Activated CD8-positive, alpha-beta T cell treated with anti-CD3 and anti-CD28 coated beads, Interleukin-2, amount 10 ng/mL, durations not matched to agents 7 days and 5 days (primary cell): ENCODE measurements around the gene COASY. TPM values are rescaled to one million over a fixed set of nuclear protein-coding genes. Genes with fewer than 3 reads are reported as not detected.

Source experiments
- ATAC-seq: fragments of 150-1000 bp; cut with Tn5 transposase; one replicate; pipeline ENCODE4 v1.10.0; 2021; ENCODE audit warnings: moderate library complexity
- CTCF ChIA-PET: fragments of 350-600 bp; sonication (Branson Sonifier 250); formaldehyde crosslinking; loops from one replicate; lab custom pipeline; 2021; ENCODE audit warnings: antibody characterized with exemption; lab: Charles Lee
- POLR2A ChIA-PET: fragments of 350-600 bp; sonication (Branson Sonifier 250); formaldehyde crosslinking; loops from one replicate; lab custom pipeline; 2021; ENCODE audit warnings: antibody characterized with exemption; lab: Charles Lee
- DNase-seq: peaks from one replicate; pipeline ENCODE4 v3.0.0-alpha.2; 2020
- H3K27ac Mint-ChIP-seq: one replicate; pipeline ENCODE4 v1.8.0; 2021; ENCODE audit warnings: mild to moderate bottlenecking, mixed read lengths
- H3K27me3 Mint-ChIP-seq: one replicate; pipeline ENCODE4 v1.8.0; 2021; ENCODE audit warnings: low read depth, mixed read lengths
- H3K36me3 Mint-ChIP-seq: one replicate; pipeline ENCODE4 v1.8.0; 2021; ENCODE audit warnings: low read depth, mixed read lengths
- H3K4me1 Mint-ChIP-seq: one replicate; pipeline ENCODE4 v1.8.0; 2021; ENCODE audit warnings: low read depth, mixed read lengths
- H3K4me3 Mint-ChIP-seq: one replicate; pipeline ENCODE4 v1.8.0; 2021; ENCODE audit warnings: mild to moderate bottlenecking, mixed read lengths
- H3K9me3 Mint-ChIP-seq: one replicate; pipeline ENCODE4 v1.8.0; 2022; ENCODE audit warnings: mixed read lengths; ENCODE audit not compliant: insufficient read depth
- total RNA-seq, 2 experiments: library from RNA; stranded (reverse); gene quantifications; one replicate each; pipeline ENCODE4 v1.2.3, GENCODE V29; 2021

The COASY gene
- total RNA-seq, 2 experiments from 2014 or later, result 54.8 to 62.1 TPM

DNA sequence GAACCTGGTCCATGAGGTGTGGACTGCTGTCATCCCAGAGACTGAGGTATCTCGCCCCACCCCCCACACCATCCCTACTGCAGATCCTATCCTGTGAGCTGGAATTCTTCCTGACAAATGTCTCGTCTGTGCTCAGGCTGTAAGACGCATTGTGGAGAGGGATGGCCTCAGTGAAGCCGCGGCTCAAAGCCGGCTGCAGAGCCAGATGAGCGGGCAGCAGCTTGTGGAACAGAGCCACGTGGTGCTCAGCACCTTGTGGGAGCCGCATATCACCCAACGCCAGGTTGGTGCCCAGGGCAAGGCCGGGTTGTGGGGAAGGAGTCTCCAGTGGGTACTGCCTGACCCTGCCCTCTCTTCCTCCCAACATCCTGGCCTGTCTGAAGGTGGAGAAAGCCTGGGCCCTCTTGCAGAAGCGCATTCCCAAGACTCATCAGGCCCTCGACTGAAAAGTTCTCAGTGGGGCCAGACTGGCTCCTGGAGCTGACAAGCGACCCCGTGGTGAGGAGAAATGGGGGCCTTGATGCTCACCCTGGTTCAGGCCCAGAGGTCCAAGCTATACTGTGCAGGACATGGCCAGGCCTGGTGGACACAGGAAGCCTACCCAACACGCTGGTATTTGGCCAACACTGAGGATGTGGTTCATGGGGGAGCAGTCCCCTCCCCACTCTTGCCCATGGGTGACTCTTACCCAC lies 3.7 kb downstream of the COASY start:
- ATAC-seq, result no peak
- peaks cover 64% of the 10 kb centered on the region for H3K4me1 Mint-ChIP-seq
- H3K4me3 Mint-ChIP-seq, result no peak overlapping the region

DNA sequence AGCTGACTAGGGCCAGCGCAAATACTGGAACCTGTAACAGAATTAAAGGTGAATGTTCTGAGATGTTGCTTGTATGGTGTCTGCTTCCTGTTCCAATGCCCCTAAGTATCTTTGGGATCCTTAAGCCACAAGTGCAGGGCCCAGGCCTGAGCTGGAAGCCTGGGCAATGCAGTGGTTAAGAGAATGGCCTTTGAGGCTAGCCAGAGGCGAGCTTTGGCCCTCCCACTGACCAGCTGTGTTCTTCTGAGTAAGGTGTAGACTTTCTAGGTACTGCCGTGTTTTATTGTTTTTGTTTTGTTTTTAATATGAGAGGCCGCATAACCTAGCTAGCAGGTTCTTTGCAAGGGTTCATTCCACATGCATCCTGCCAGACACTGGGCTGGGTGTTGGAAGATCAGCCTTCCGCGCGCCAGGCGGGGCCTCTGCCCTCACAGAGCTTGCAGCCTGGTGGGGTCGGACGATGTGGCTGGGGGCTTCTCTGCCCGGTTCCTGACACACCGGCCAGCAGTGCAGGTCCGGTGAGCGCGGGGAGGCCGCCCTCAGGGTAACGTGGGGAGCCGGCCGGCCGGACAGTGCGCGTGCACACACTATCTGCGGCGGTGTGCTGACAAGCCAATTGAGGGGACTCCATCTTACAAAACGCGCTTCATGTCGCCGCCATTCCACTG lies 4.4 kb downstream of the COASY start:
- Mint-ChIP-seq H3K36me3 (peaks cover 72% of the 10 kb centered on the region), H3K27me3 (no peaks in the 10 kb centered on the region), H3K27ac (peak overlapping the region; percentile 98), H3K9me3 (no peaks in the 10 kb centered on the region), H3K4me3 (peak overlapping the region; percentile 85), H3K4me1 (peaks cover 66% of the 10 kb centered on the region)
- ChIA-PET CTCF (interaction anchor here (1.9 to 6.0 kb wide), 2 partner anchors 11 to 117 kb away, joined by 5 to 57 read pairs; partner anchors contain the start of gene PSMC3IP), POLR2A (interaction anchor here (0.6 to 4.1 kb wide), 8 partner anchors 9 to 207 kb away, joined by 3 to 47 read pairs (median 3); partner anchors contain the start of genes PSMC3IP and RETREG3)
- ATAC-seq (no peak), DNase-seq (no peak)

More for the DNA sequence above, 3.7 kb downstream of the COASY start:
- peaks cover 65% of the 10 kb centered on the region for H3K36me3 Mint-ChIP-seq
- H3K9me3 Mint-ChIP-seq, result no peaks in the 10 kb centered on the region
- CTCF ChIA-PET, result interaction anchor here (6.0 kb wide), 1 partner anchor 12 kb away, joined by 57 read pairs; the partner anchor contains the start of gene PSMC3IP
- POLR2A ChIA-PET, result interaction anchor here (0.6 to 2.4 kb wide), 4 partner anchors 9 to 43 kb away, joined by 3 to 8 read pairs (median 3); partner anchors contain the start of gene RETREG3
- H3K27me3 Mint-ChIP-seq, result no peaks in the 10 kb centered on the region
- peak overlapping the region; percentile 98 for H3K27ac Mint-ChIP-seq
- no peak for DNase-seq

DNA sequence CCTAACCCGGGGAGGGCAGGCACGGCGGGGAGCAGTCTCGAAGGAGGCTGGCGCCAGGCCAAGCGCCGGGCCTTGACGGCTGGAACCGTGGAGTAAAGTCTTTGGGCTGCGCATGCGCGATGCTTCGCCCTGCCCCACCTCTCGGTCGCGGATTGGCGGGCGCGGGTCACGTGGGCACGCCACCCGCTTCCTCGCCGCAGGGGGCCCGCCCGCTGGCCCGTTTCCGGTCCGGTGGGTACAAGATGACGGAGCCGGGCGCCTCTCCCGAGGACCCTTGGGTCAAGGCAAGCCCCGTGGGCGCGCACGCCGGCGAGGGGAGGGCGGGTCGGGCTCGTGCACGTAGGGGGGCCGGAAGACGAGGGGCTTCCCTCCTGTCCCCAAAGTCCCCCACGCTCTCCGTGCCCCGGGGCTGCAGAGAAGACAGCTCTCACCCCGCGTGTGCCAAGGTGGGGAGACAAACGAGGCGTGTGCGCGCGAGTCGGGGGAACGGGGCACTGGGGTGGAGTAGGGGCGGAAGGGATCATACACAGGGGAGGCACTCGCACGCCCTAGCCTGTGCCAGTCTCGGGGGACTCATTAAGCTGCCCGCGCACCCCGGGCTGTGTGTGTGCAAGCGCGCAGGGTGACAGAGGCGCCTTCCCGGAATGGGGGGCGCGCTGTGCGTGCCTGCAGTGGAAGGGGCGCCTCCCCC lies 5.1 kb downstream of the COASY start, which contains the start of gene MLX:
TSS of gene MLX (plus strand) at position 218 of the 691 bp plus-strand sequence. CDS start at position 243, 25 bp downstream.
- Mint-ChIP-seq H3K4me1 (peaks cover 64% of the 10 kb centered on the region), H3K9me3 (no peaks in the 10 kb centered on the region), H3K27me3 (no peaks in the 10 kb centered on the region), H3K36me3 (peaks cover 79% of the 10 kb centered on the region), H3K4me3 (peak within 1 kb of the TSS; percentile 85), H3K27ac (peak within 1 kb of the TSS; percentile 98)
- POLR2A ChIA-PET, result interaction anchor here (0.6 to 4.1 kb wide), 10 partner anchors 10 to 794 kb away, joined by 3 to 47 read pairs (median 4); partner anchors contain the start of gene PSMC3IP
- DNase-seq (peak; percentile 93), ATAC-seq (peak; percentile 75)
- CTCF ChIA-PET, result interaction anchor here (0.7 to 6.0 kb wide), 8 partner anchors 10 to 196 kb away, joined by 3 to 57 read pairs (median 4); partner anchors contain the start of genes NAGLU, PSMC3IP, RETREG3 and TUBG1

DNA sequence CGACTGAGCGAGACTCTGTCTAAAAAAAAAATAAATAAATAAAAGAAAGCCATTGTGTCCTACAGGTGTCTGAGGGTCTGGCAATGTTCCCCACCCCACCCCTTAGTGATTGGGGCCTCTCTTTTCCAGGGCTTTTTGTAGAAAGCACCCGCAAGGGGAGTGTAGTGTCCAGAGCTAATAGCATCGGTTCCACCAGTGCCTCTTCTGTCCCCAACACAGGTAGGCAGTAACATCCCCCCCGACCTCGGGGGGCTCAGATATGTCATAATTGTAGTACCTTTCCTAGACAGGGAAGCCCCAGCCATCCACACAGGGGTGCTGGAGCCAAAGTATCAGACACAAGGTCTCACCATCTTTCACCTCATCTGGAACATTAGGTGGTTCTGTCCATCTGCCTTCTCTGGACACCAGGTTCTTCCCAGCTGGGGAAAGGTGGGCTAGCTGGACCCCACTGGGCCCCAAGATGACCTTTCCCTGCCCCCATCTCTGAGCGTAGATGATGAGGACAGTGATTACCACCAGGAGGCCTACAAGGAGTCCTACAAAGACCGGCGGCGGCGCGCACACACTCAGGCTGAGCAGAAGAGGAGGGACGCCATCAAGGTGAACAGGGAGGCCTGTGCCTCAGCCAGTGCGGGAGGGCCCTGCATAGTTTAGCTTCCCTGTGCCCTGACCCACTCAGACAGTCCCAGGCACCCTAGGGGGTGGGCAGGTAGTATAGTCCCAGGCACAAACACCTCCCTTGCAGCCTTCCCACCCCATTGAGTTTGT lies 6.6 kb downstream of the COASY start:
- peaks cover 63% of the 10 kb centered on the region for H3K4me1 Mint-ChIP-seq
- ChIA-PET POLR2A (interaction anchor here (0.8 to 4.1 kb wide), 3 partner anchors 9 to 38 kb away, joined by 4 to 47 read pairs (median 5); partner anchors contain the start of gene PSMC3IP), CTCF (interaction anchor here (1.2 to 6.0 kb wide), 4 partner anchors 9 to 115 kb away, joined by 3 to 57 read pairs (median 5); partner anchors contain the start of genes PSMC3IP, RETREG3 and TUBG1)
- H3K4me3 Mint-ChIP-seq, result peak overlapping the region; percentile 85
- peak overlapping the region; percentile 68 for H3K27ac Mint-ChIP-seq
- no peaks in the 10 kb centered on the region for H3K27me3 Mint-ChIP-seq
- DNase-seq, result no peak
- no peak for ATAC-seq
- H3K36me3 Mint-ChIP-seq, result peaks cover 83% of the 10 kb centered on the region
- H3K9me3 Mint-ChIP-seq, result no peaks in the 10 kb centered on the region

DNA sequence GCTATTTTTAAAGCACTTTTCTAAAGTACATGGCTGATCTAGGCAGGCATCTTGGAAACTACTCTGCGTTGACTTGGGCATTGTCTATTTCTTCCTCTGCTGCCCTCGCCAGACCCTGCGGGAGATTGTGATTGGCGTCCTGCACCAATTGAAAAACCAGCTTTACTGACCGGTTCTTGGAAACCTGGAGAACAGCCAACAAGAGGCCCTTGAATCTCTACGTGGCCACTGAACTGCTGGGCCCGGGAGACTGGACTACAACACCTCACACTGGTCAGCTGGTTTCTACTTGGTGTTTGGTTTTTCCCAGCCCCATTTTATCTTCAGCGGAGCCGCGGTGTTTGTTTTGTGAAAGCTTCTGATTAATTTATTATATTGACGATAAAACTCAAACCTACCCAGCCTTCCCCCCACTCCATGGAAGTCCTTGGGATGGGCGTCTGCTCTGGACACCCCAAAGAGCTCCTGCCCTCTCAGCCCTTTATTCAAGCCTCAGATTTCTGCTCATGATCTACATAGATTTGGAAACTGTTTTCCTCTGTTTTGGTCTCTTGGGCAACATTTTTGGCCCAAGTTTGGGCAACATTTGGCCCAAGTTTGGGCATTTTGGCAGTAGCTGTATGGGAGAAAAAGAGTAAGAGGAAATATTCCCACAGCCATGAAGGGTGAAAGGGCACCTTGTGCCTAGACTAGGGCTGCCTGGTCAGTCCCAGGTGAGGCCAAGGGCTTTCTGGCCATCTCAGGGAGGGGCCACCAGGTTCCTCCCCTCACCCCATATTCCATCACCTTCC lies 9.7 kb downstream of the COASY start:
- H3K27me3 Mint-ChIP-seq, result no peaks in the 10 kb centered on the region
- no peak overlapping the region for H3K27ac Mint-ChIP-seq
- POLR2A ChIA-PET, result interaction anchor here (0.7 to 1.3 kb wide), 2 partner anchors 30 to 253 kb away, joined by 3 read pairs; no protein-coding TSS in a partner anchor
- CTCF ChIA-PET, result interaction anchor here (1.0 kb wide), 1 partner anchor 44 kb away, joined by 3 read pairs; no protein-coding TSS in a partner anchor
- no peaks in the 10 kb centered on the region for H3K9me3 Mint-ChIP-seq
- no peak for DNase-seq
- H3K4me3 Mint-ChIP-seq, result no peak overlapping the region
- ATAC-seq, result no peak
- peaks cover 80% of the 10 kb centered on the region for H3K36me3 Mint-ChIP-seq
- H3K4me1 Mint-ChIP-seq, result peaks cover 69% of the 10 kb centered on the region

DNA sequence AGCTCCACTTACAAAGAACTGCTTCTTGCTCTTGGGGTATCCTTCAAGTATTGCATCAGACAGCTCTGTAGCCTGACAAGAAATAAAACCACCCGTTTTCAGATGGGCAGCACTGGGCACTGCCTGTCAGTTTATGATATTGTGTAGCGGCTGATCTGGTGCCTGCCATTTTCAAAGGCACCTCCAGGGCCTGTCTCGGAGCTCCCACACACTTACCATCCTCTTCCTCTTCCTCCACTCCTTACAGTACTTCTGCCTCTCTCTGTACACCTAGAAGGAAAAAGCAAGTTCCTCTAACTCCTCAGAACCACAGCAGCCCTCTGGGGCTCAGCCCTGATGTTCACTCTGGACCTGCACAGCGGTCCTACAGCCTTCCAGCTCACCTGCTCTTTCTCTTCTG lies 11.1 kb downstream of the COASY start:
- ChIA-PET POLR2A (no interaction called here), CTCF (no interaction called here)
- no peaks in the 10 kb centered on the region for H3K27me3 Mint-ChIP-seq
- H3K4me1 Mint-ChIP-seq, result peaks cover 65% of the 10 kb centered on the region
- peaks cover 82% of the 10 kb centered on the region for H3K36me3 Mint-ChIP-seq
- ATAC-seq (no peak), DNase-seq (no peak)
- no peak overlapping the region for H3K4me3 Mint-ChIP-seq
- peak overlapping the region; percentile 53 for H3K27ac Mint-ChIP-seq
- H3K9me3 Mint-ChIP-seq, result no peaks in the 10 kb centered on the region

DNA sequence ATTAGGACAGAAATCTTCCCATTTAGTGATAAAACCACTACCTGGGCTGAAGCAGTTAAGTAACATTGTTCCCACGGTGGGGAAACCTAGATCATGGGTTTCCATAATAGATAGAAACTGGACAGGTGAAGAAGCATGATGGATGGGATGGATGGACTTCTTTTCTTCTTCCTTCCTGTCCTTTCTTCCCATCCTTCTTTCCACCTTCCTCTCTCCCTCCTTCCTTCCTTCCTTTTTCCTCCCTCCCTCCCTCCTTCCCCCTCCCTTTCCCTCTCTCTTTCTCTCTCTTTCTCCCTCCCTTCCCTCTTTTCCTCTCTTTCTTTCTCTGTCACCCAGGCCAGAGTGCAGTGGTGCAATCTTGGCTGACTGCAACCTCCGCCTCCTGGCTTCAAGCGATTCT lies 12.5 kb downstream of the COASY start:
- DNase-seq, result no peak
- CTCF ChIA-PET, result interaction anchor here (1.9 to 4.5 kb wide), 2 partner anchors 107 to 187 kb away, joined by 5 to 113 read pairs; partner anchors contain the start of gene RAMP2
- Mint-ChIP-seq H3K36me3 (peaks cover 75% of the 10 kb centered on the region), H3K27ac (no peak overlapping the region), H3K9me3 (no peaks in the 10 kb centered on the region), H3K4me1 (peaks cover 62% of the 10 kb centered on the region), H3K4me3 (no peak overlapping the region), H3K27me3 (no peaks in the 10 kb centered on the region)
- POLR2A ChIA-PET, result interaction anchor here (0.8 kb wide), 1 partner anchor 20 kb away, joined by 3 read pairs; no protein-coding TSS in a partner anchor
- no peak for ATAC-seq

DNA sequence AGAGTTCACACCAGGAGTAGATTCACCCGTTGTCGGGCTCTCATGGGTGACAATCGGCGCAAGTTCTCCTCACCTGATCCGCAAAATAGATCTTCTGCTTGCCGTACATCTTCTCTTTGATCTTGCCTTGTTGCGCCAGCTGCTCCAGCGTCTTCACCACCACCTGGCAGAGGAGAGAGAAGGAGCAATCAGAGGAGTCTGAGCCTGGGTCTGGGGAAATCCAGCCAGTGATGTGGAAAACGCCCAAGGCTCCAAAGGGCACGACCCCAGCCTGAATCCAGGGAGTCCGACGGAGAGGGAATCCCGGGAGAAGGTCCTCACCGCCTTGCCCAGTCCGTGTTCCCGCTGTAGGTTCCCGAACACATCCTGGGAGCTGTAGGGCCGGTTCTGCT lies 15.2 kb downstream of the COASY start:
- DNase-seq (no peak), ATAC-seq (peak; percentile 17)
- Mint-ChIP-seq H3K36me3 (peaks cover 68% of the 10 kb centered on the region), H3K27ac (peak overlapping the region; percentile 84), H3K9me3 (no peaks in the 10 kb centered on the region), H3K4me3 (peak overlapping the region; percentile 98), H3K4me1 (peaks cover 50% of the 10 kb centered on the region), H3K27me3 (no peaks in the 10 kb centered on the region)
- CTCF ChIA-PET, result interaction anchor here (0.6 to 5.1 kb wide), 24 partner anchors 11 to 420 kb away, joined by 3 to 113 read pairs (median 12); partner anchors contain the start of genes BECN1, CCR10, MLX and NAGLU
- POLR2A ChIA-PET, result interaction anchor here (0.8 to 3.9 kb wide), 10 partner anchors 9 to 465 kb away, joined by 3 to 47 read pairs (median 8); partner anchors contain the start of genes COASY, DHX58, MLX and RETREG3

DNA sequence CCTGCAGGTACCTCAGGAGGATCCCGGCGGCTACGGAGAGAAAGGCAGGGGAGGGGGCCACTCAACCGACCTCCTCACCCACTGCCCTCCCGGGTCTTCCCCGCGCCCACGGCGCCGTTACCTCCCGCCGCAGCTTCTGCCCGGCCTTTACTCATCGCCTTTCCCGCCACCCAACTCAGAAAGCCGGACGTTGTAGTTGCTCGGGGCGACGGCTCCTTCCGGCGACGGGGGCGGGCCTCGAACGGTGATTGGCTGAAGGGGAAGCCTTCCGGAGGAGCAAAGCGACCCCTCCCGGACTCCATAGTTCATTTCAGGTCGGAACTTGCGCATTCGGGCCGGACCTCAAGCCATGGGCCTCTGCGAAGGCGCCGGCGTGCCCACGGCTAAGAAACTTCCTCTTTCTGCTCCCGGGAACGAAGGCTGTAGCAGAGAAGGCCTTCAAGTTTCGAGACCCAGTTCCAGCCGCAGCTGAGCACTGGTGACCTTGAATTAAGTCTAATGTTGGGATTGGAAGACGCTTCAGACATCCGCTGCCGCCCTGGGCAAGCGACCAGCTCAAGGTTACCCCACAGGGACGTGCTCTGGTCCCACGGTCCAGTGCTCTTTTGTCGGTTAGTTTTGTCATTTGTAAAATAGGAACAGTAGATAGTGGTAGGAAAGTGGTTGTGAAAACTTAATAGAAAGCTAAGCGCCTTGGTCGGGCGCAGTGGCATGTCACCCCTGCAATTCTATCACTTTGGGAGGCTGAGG lies 15.8 kb downstream of the COASY start, which contains the start of gene PSMC3IP:
TSS of gene PSMC3IP (minus strand) at position 198 of the 750 bp plus-strand sequence. CDS start at position 155, 43 bp downstream.
- H3K4me1 Mint-ChIP-seq, result peaks cover 49% of the 10 kb centered on the region
- H3K36me3 Mint-ChIP-seq, result peaks cover 66% of the 10 kb centered on the region
- ATAC-seq, result peak; percentile 91

More for the DNA sequence above, 15.8 kb downstream of the COASY start, which contains the start of gene PSMC3IP:
- Mint-ChIP-seq H3K9me3 (no peaks in the 10 kb centered on the region), H3K27me3 (no peaks in the 10 kb centered on the region), H3K27ac (peak within 1 kb of the TSS; percentile 96), H3K4me3 (peak within 1 kb of the TSS; percentile 98)
- ChIA-PET CTCF (interaction anchor here (0.6 to 5.1 kb wide), 58 partner anchors 7 to 420 kb away, joined by 3 to 113 read pairs (median 7); partner anchors contain the start of genes BECN1, CCR10, CNTNAP1 and MLX), POLR2A (interaction anchor here (0.6 to 3.9 kb wide), 14 partner anchors 9 to 791 kb away, joined by 3 to 47 read pairs (median 6); partner anchors contain the start of genes BECN1, DHX58, MLX and RETREG3)
- DNase-seq, result peak; percentile 97
